ENCODE data around the gene APOD. TPM values are rescaled to one million over a fixed set of nuclear protein-coding genes. Genes with fewer than 3 reads are reported as not detected.
A peak's percentile ranks its signal among the peaks of the same experiment; 100 is the strongest.

Gene APOD
- total and polyA plus RNA-seq, 9 of the 15 experiments (the other 6 are each of a cell fraction or from before 2014, with no cell fraction given): 0.18 to 0.50 (median 0.35) TPM; not detected in 1

- no peak for TF ChIP-seq ZBTB2 (IDR thresholded peaks at IDR 0.05)
- no peak for TF ChIP-seq SP2 (IDR thresholded peaks at IDR 0.05; ENCODE audit: extremely low read depth, low read depth, low read length, poor library complexity, severe bottlenecking)
- TF ChIP-seq HDAC2 (IDR thresholded peaks at IDR 0.05): peak; percentile 67; the same call in 1 of the 2 replicates
- TF ChIP-seq ZNF717 (CRISPR knock-in tag; IDR thresholded peaks at IDR 0.05): no peak
Measured at GRCh38 chr3:195556390-195556789, 27.4 kb downstream of the APOD start (continued).

GRCh38 chr3:195555110-195555509 lies 28.6 kb downstream of the APOD start:
- H3K27ac ChIP-seq (ENCODE audit: extremely low read depth, low read depth, low read length): no peak overlapping the region
- intact Hi-C loops (cut with micrococcal nuclease): loop anchor here (5.0 kb wide), 2 partner anchors 57 to 222 kb away; no protein-coding TSS in a partner anchor
- DNase-seq (ENCODE audit: extremely low read depth in 1 of 4, low spot score in 3 of 4): peak in 1 of 4 experiments; percentile 19
- H3K4me1 ChIP-seq (replicated peaks in 1 of 2; ENCODE audit: control insufficient read depth in 2 of 2, insufficient read depth in 2 of 2, low read length in 2 of 2): peaks cover 0 to 3% of the 10 kb centered on the region in 2 experiments; a peak in 1 of 5 replicates
- H3K27me3 ChIP-seq (ENCODE audit: control insufficient read depth in 2 of 2, insufficient read depth in 2 of 2, low read length in 2 of 2): peaks cover 4 to 17% of the 10 kb centered on the region in 2 experiments; a peak in 2 of 5 replicates
- H3K4me3 ChIP-seq: no peak overlapping the region
- no peaks in the 10 kb centered on the region for H4K20me1 ChIP-seq (replicated peaks; ENCODE audit: control insufficient read depth, insufficient read depth, low read length)
- H3K9me3 ChIP-seq (replicated peaks; ENCODE audit: control insufficient read depth, insufficient read depth, low read depth, low read length): no peaks in the 10 kb centered on the region
- no peaks in the 10 kb centered on the region for H3K79me2 ChIP-seq (ENCODE audit: control insufficient read depth, insufficient read depth, low read length)
- H2AFZ ChIP-seq (ENCODE audit: low read depth, low read length): no peak overlapping the region
- ChIA-PET POLR2A (interaction anchor here (1.2 to 2.8 kb wide), 3 partner anchors 10 to 29 kb away, joined by 3 to 9 read pairs (median 5); partner anchors contain the start of genes APOD and PPP1R2), CTCF (ENCODE audit: low intra/inter-chr PET ratio) (interaction anchor here (1.0 kb wide), 1 partner anchor 295 kb away, joined by 3 read pairs; no protein-coding TSS in a partner anchor)
- 8% methylated on average over 8 of the region's 8 CpGs for WGBS (ENCODE audit: insufficient coverage, low coverage, missing lambda C conversion rate)
- no peaks in the 10 kb centered on the region for H3K36me3 ChIP-seq (ENCODE audit: control insufficient read depth, insufficient read depth, low read length)
- BruUV-seq (replicated peaks): no TSS peak
- no peak for FAIRE-seq
- in situ Hi-C loops (cut with MboI): no loop called here
- H3K4me2 ChIP-seq (ENCODE audit: insufficient read depth, low read length): no peak overlapping the region
- TF ChIP-seq ZSCAN32 (CRISPR knock-in tag; IDR thresholded peaks at IDR 0.05): no peak
- TF ChIP-seq PKNOX1 (IDR thresholded peaks at IDR 0.05): 0 out of 2 replicates have a peak, but pooled peaks have one; percentile 3
- peak; percentile 41; the same call in 2 of the 3 replicates for ATAC-seq
- H3K9me1 ChIP-seq (ENCODE audit: control insufficient read depth, insufficient read depth, low read length): no peaks in the 10 kb centered on the region
- no peak overlapping the region for H3K9ac ChIP-seq (ENCODE audit: insufficient read depth in 1 of 2, low read depth in 2 of 2, low read length in 2 of 2)
